Left lung (tissue), 10 donors: ENCODE data around the gene ABCD1. TPM values are rescaled to one million over a fixed set of nuclear protein-coding genes. Genes with fewer than 3 reads are reported as not detected.
"Not testable (repeated sequence)": the region's sequence is repeated elsewhere in the genome, so short reads cannot be mapped to it uniquely, and the experiment has no call there.

Source experiments
- ATAC-seq: fragments of 200-7000 bp; cut with Tn5 transposase; one replicate; pipeline ENCODE4 v1.9.1; 2020; ENCODE audit warnings: moderate library complexity
- DNase-seq, 4 donors: peaks; one replicate each; pipeline ENCODE4 v3.0.0-alpha.2; 2013 to 2020
- H3K27ac ChIP-seq, 2 donors: fragments of 200-600 bp; sonication (generic) in 1 of 2; one replicate each; pipeline versions ENCODE4 v1.5.0 to v1.8.0; 2020 to 2021
- H3K27me3 ChIP-seq, 2 donors: fragments of 200-600 bp; sonication (generic) in 1 of 2; one replicate each; pipeline versions ENCODE4 v1.5.0 to v1.8.0; 2020 to 2021
- H3K36me3 ChIP-seq, 2 donors: fragments of 200-600 bp; sonication (generic) in 1 of 2; one replicate each; pipeline versions ENCODE4 v1.5.0 to v1.8.0; 2020 to 2021
- H3K4me1 ChIP-seq, 2 donors: fragments of 200-600 bp; one replicate each; pipeline ENCODE4 v1.8.0; 2021
- H3K4me3 ChIP-seq, 2 donors: fragments of 200-600 bp; sonication (generic) in 1 of 2; one replicate each; pipeline versions ENCODE4 v1.5.0 to v1.8.0; 2020 to 2021; ENCODE audit warnings: mild to moderate bottlenecking in 1 of 2
- H3K9me3 ChIP-seq, 2 donors: fragments of 200-600 bp; sonication (generic) in 1 of 2; one replicate each; pipeline versions ENCODE4 v1.5.0 to v1.8.0; 2020 to 2021
- intact Hi-C, 2 donors: fragments of 100-400 bp; cut with DNase I; formaldehyde crosslinking; loops; one replicate each; pipeline versions ENCODE4 v1.11.2 to v1.14.2; 2022
- polyA plus RNA-seq, 6 donors: library from polyadenylated mRNA; unstranded; fragments of 120-200 nt; gene quantifications; one replicate each; pipeline ENCODE4 v1.2.1, GENCODE V29; 2013; ENCODE audit not compliant: insufficient read length in 6 of 6
- total RNA-seq, 2 donors: library from RNA; stranded (reverse); fragmentation: NEBNext Ultra II Directional; extraction: Animal tissue kit (Norgen Biotek cat#: 25700); gene quantifications; one replicate each; pipeline ENCODE4 v1.2.1, GENCODE V29; 2021
- TF ChIP-seq, protein P1 (sequence below), 2 donors: fragments of 200-600 bp; sonication (generic) in 1 of 2; IDR thresholded peaks; one replicate each; pipeline versions ENCODE4 v1.5.0 to v1.8.0; 2021; ENCODE audit warnings: antibody characterized with exemption in 2 of 2
- donor health status: DM: no; HTN: yes; CAD: no.
- donor health status: DM: no; HTN: no; CAD: no.

Gene ABCD1
- total and polyA plus RNA-seq, 8 donors: 6.5 to 18.5 (median 10.0) TPM

DNA sequence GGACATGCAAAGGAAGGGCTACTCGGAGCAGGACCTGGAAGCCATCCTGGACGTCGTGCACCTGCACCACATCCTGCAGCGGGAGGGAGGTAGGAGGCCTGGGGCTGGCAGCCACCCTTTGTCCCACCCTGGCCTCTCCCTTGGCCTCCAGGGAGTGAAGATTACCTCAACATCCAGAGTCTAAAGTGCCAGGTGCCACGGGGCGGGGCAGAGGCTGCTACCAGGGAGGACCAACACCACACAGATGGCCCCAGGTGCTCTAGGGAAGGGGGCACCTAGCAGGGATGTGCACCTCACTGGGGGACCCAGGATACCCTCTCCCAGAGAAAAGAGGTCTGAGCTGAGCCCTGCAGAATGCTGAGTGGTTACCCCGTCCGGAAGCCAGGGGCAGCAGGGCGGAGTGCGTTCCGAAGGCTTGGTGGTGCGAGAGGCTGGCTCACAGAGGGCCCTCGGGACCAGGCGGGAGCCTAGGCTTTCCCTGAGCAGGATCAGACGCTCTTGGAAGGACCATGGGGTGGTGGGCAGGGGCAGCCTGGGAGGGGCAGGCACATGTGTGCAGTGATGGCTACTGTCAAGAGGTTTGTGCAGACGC, 16.1 kb downstream of the ABCD1 start:
- no peaks in the 10 kb centered on the region for H3K9me3 ChIP-seq
- peaks cover 0 to 5% of the 10 kb centered on the region in 2 donors for H3K4me1 ChIP-seq
- no peak overlapping the region for H3K4me3 ChIP-seq
- intact Hi-C loops: no loop called here
- H3K27ac ChIP-seq: no peak overlapping the region
- no peak for DNase-seq
- no peaks in the 10 kb centered on the region for H3K27me3 ChIP-seq
- peaks cover 0 to 41% of the 10 kb centered on the region in 2 donors for H3K36me3 ChIP-seq
- TF ChIP-seq, protein P1, sequence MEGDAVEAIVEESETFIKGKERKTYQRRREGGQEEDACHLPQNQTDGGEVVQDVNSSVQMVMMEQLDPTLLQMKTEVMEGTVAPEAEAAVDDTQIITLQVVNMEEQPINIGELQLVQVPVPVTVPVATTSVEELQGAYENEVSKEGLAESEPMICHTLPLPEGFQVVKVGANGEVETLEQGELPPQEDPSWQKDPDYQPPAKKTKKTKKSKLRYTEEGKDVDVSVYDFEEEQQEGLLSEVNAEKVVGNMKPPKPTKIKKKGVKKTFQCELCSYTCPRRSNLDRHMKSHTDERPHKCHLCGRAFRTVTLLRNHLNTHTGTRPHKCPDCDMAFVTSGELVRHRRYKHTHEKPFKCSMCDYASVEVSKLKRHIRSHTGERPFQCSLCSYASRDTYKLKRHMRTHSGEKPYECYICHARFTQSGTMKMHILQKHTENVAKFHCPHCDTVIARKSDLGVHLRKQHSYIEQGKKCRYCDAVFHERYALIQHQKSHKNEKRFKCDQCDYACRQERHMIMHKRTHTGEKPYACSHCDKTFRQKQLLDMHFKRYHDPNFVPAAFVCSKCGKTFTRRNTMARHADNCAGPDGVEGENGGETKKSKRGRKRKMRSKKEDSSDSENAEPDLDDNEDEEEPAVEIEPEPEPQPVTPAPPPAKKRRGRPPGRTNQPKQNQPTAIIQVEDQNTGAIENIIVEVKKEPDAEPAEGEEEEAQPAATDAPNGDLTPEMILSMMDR (IDR thresholded peaks at IDR 0.05): no peak
- ATAC-seq: no peak

DNA sequence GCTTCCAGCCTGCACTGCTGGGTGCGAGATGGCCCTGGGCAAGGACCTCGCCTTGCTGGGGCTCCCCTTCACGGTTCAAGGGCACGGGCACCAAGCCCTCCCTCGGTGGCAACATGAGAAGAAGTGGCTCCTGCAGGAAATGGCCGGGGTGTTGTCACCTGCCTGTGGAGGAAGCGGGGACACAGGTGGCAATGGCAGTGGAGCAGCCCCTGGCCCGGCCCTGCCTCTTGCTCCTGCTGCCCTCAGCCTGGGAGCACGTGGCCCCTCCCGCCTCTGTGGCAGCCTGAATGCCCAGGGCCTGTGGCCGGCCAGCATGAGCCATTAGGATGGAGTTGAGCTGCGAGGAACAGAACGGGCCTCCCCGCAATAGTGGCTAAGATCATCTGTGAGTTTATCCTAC, 16.8 kb downstream of the ABCD1 start:
- H3K36me3 ChIP-seq: peaks cover 0 to 35% of the 10 kb centered on the region in 2 donors
- no peak overlapping the region for H3K4me3 ChIP-seq
- intact Hi-C loops: no loop called here
- no peak for DNase-seq
- TF ChIP-seq, protein P1 (IDR thresholded peaks at IDR 0.05): no peak
- H3K27ac ChIP-seq: no peak overlapping the region
- no peak for ATAC-seq
- no peaks in the 10 kb centered on the region for H3K9me3 ChIP-seq
- H3K4me1 ChIP-seq: peaks cover 0 to 5% of the 10 kb centered on the region in 2 donors
- H3K27me3 ChIP-seq: no peaks in the 10 kb centered on the region

DNA sequence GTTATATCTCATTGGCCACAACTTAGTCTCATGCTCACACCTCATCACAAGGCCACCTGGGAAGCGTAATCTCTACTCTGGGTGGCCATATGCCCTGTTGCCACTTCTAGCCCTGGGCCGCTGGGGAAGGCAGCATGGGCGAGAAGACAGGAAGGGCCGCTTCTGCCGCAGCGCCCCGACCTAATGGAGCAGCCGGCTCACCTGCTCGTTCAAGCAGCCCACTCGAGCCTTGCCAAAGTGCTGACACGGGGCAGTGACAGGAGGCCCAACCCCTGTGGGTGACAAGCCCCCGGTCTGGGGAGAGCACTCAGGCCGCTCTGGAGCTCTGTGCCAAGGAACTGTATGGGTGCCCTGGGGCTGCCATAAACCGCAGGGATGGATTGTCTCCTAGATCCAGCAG, 17.5 kb downstream of the ABCD1 start:
- H3K27me3 ChIP-seq, H3K4me3 ChIP-seq, H3K4me1 ChIP-seq, DNase-seq, H3K9me3 ChIP-seq, intact Hi-C loops, H3K27ac ChIP-seq, ATAC-seq: not testable (repeated sequence)
- peaks cover 0 to 28% of the 10 kb centered on the region in 2 donors for H3K36me3 ChIP-seq

DNA sequence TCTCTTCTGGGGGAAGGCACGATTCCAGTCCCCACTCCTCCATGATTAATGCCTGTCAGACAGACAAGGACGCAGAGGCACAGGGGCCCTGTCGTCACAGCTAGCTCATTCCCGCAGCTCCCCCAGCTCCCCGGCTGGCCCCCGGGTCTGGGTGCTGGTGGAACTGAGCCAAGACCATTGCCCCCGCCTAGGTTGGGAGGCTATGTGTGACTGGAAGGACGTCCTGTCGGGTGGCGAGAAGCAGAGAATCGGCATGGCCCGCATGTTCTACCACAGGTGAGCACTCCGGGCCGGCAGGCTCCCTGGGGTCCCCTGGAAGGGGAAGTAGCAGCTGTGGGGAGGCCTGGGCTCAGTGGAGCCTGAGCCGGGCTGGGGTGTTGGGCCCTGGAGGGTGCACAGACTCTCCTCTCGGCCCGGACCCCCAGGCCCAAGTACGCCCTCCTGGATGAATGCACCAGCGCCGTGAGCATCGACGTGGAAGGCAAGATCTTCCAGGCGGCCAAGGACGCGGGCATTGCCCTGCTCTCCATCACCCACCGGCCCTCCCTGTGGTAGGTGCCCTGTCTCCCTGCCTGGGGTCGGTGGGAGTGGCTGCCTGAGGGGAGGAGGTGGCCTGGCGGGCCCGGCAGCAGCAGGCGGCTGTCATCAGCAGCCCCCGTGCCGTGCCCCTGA, 18.3 kb downstream of the ABCD1 start:
- H3K27ac ChIP-seq, intact Hi-C loops: not testable (repeated sequence)

DNA sequence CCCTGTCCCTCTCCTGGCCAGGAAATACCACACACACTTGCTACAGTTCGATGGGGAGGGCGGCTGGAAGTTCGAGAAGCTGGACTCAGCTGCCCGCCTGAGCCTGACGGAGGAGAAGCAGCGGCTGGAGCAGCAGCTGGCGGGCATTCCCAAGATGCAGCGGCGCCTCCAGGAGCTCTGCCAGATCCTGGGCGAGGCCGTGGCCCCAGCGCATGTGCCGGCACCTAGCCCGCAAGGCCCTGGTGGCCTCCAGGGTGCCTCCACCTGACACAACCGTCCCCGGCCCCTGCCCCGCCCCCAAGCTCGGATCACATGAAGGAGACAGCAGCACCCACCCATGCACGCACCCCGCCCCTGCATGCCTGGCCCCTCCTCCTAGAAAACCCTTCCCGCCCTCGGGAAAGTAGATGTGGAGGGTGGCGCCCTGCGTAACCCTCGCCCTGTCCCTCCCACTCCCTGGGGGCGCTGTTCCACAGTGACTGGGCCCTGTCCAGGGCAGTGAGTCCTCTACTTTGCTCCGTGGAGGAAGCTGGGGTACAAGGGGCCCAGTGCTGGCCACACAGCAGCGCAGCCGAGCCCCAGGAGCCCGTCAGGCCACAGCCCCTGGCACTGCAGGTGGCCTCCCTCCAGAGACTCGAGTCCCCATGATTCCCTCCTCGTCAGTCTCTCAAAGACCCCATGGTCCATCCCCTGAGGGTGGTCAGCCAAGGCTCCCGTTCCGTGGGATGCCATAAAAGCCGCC, 19.0 kb downstream of the ABCD1 start:
- peak in 3 of 4 donors; percentile 62 to 82 (median 82) for DNase-seq
- intact Hi-C loops, H3K27me3 ChIP-seq, H3K4me1 ChIP-seq, H3K27ac ChIP-seq, H3K9me3 ChIP-seq: not testable (repeated sequence)
- ATAC-seq: peak; percentile 54
- Histone ChIP-seq H3K36me3 (peaks cover 0 to 16% of the 10 kb centered on the region in 2 donors), H3K4me3 (peak overlapping the region in 1 of 2 donors; percentile 9)

More for the DNA sequence above, 18.3 kb downstream of the ABCD1 start:
- H3K36me3 ChIP-seq: peaks cover 0 to 21% of the 10 kb centered on the region in 2 donors
- H3K27me3 ChIP-seq, H3K4me3 ChIP-seq, ATAC-seq, H3K9me3 ChIP-seq, H3K4me1 ChIP-seq, DNase-seq: not testable (repeated sequence)

DNA sequence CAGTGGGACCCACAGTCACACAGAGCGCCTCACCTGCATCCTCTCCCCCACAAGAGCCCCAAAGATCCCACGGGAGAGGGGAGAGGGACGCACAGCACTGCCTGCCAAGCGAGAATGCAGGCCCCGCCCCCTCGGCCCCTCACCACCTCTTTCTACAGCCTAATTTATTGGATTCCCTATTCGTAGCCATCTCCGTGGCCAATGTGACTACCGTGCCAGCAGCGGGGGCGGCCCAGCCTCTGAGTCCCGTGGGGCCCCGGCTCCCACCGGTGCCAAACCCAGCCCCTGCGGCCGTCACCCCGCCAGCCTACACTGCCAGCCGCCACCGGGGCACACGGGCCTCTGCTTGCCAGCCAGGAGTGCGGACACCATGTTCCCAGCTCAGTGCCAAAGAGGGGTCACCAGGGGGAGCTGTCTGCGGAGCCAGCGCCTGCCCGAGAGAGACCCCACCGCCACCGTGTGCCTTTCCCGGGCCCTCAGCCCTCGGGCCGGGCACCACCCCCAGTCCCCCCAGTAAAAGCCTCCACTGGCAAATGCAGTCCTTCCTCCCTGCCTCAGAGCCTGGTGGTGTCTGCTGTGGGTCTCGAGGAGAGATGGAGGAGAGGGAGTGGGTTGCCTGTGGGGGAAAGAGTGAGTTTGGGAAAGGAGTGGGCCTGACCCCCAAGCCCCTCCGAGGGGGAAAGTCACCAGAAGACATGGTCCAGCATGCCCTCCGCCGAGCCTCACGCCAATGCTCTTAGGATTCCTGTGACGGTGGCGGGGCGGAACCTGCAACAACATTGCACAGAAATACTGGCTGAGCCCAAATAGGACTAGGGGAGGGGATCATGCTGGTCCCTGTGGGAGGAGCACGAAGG, 19.8 kb downstream of the ABCD1 start:
- intact Hi-C loops: no loop called here
- Histone ChIP-seq H3K36me3 (peaks cover 0 to 14% of the 10 kb centered on the region in 2 donors), H3K27me3 (no peaks in the 10 kb centered on the region), H3K4me1 (peaks cover 0 to 5% of the 10 kb centered on the region in 2 donors), H3K4me3 (peak overlapping the region in 1 of 2 donors; percentile 9), H3K27ac (no peak overlapping the region), H3K9me3 (no peaks in the 10 kb centered on the region)
- TF ChIP-seq, protein P1 (IDR thresholded peaks at IDR 0.05): no peak
- peak in 1 of 4 donors; percentile 62 for DNase-seq
- peak; percentile 25 for ATAC-seq

DNA sequence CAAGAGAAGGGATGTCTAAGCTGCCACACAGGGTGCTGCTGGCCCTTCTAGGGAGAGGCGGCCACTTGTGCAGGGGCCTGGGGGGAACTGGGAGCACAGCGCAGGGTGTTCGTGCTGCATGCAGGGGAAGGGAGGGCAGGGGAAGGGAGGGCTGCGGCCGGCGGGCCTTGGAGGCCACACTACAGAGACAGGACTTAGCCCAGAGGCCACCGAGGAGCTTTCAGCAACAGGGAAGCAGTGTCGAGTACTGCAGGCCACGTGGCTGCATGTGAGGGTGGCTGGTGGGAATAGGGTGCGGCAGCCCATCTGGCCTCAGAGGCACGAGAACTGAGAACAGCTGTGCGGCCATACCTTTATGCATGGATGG, 20.4 kb downstream of the ABCD1 start:
- H3K27me3 ChIP-seq, H3K4me1 ChIP-seq, H3K27ac ChIP-seq, H3K9me3 ChIP-seq, H3K4me3 ChIP-seq, H3K36me3 ChIP-seq, ATAC-seq, intact Hi-C loops: not testable (repeated sequence)
- DNase-seq: peak in 1 of 4 donors; percentile 43
